ENCODE data around the gene NCAM2. TPM values are rescaled to one million over a fixed set of nuclear protein-coding genes. Genes with fewer than 3 reads are reported as not detected.

NCAM2 gene
- total RNA-seq, 1 donor from 2014 or later: 16.3 TPM

GRCh38 chr21:21279193-21279901 lies 281.1 kb downstream of the NCAM2 start:
- H3K36me3 Mint-ChIP-seq (ENCODE audit: low read depth): no peaks in the 10 kb centered on the region
- no peak for DNase-seq (ENCODE audit: low spot score)
- H3K9me3 Mint-ChIP-seq (ENCODE audit: low read depth): no peaks in the 10 kb centered on the region
- no peaks in the 10 kb centered on the region for H3K27me3 Mint-ChIP-seq (ENCODE audit: low read depth)
- no peaks in the 10 kb centered on the region for H3K4me1 Mint-ChIP-seq (ENCODE audit: low read depth)
- H3K4me3 Mint-ChIP-seq (ENCODE audit: unreplicated experiment): no peak overlapping the region
- no peak for TF ChIP-seq CTCF (IDR thresholded peaks at IDR 0.05)
- H3K27ac Mint-ChIP-seq (ENCODE audit: unreplicated experiment): no peak overlapping the region

GRCh38 chr21:21283810-21284209 lies 285.6 kb downstream of the NCAM2 start:
- H3K27me3 Mint-ChIP-seq (ENCODE audit: low read depth): no peaks in the 10 kb centered on the region
- H3K36me3 Mint-ChIP-seq (ENCODE audit: low read depth): no peaks in the 10 kb centered on the region
- TF ChIP-seq CTCF (IDR thresholded peaks at IDR 0.05): no peak
- no peaks in the 10 kb centered on the region for H3K4me1 Mint-ChIP-seq (ENCODE audit: low read depth)
- no peak for DNase-seq (ENCODE audit: low spot score)
- H3K9me3 Mint-ChIP-seq (ENCODE audit: low read depth): no peaks in the 10 kb centered on the region
- H3K4me3 Mint-ChIP-seq (ENCODE audit: unreplicated experiment): no peak overlapping the region
- no peak overlapping the region for H3K27ac Mint-ChIP-seq (ENCODE audit: unreplicated experiment)

DNA sequence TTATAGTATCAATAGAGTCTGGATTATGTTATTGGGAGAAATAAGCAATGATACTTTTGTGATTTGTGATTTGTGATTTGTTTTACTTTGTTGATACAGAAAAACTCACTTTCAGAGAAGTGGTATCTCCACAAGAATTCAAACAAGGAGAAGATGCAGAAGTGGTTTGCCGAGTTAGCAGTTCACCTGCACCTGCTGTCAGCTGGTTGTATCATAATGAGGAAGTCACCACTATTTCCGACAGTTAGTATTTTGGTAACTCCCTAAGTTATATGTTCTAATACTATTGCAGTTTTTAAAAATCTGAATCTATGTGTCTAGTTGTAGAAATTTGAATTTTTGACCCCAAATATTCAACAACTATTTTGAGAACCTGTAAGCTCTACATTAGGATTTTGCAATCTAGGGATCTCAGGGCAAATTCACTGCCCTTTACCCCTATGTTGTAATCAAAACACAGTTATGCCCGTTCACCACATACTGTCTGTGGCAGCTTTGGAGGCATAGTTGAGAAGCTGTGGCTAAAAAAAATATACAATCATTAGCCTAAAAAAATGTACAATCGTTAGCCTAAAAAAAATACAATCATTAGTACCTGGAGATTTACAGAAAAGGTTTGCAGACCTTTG lies 288.1 kb downstream of the NCAM2 start:
- H3K36me3 Mint-ChIP-seq (ENCODE audit: low read depth): no peaks in the 10 kb centered on the region
- H3K4me1 Mint-ChIP-seq (ENCODE audit: low read depth): no peaks in the 10 kb centered on the region
- no peak for DNase-seq (ENCODE audit: low spot score)
- H3K27ac Mint-ChIP-seq (ENCODE audit: unreplicated experiment): no peak overlapping the region
- no peaks in the 10 kb centered on the region for H3K9me3 Mint-ChIP-seq (ENCODE audit: low read depth)
- TF ChIP-seq CTCF (IDR thresholded peaks at IDR 0.05): no peak
- no peaks in the 10 kb centered on the region for H3K27me3 Mint-ChIP-seq (ENCODE audit: low read depth)
- no peak overlapping the region for H3K4me3 Mint-ChIP-seq (ENCODE audit: unreplicated experiment)

DNA sequence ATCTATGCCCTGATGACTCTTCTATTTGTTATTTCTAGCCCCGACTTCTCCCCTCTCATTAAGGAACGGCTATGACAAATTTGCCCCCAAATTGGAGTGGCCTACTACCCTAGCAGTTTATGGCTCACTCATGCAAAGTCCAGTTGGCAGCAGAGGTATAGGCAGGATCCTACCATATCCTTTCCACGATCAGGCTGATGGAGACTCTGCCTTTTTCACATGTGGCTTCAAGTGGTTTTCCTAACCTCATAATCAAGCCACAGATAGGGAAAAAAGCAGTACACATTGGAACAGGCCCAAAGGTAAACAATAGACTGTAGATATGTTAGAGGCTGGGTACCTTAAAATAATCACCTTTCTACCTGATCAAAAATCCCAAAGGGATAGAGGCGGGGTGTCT lies 292.5 kb downstream of the NCAM2 start:
- H3K9me3 Mint-ChIP-seq (ENCODE audit: low read depth): no peaks in the 10 kb centered on the region
- no peak for TF ChIP-seq CTCF (IDR thresholded peaks at IDR 0.05)
- H3K27me3 Mint-ChIP-seq (ENCODE audit: low read depth): no peaks in the 10 kb centered on the region
- no peak for DNase-seq (ENCODE audit: low spot score)
- no peaks in the 10 kb centered on the region for H3K4me1 Mint-ChIP-seq (ENCODE audit: low read depth)
- H3K4me3 Mint-ChIP-seq (ENCODE audit: unreplicated experiment): no peak overlapping the region
- no peak overlapping the region for H3K27ac Mint-ChIP-seq (ENCODE audit: unreplicated experiment)
- no peaks in the 10 kb centered on the region for H3K36me3 Mint-ChIP-seq (ENCODE audit: low read depth)

DNA sequence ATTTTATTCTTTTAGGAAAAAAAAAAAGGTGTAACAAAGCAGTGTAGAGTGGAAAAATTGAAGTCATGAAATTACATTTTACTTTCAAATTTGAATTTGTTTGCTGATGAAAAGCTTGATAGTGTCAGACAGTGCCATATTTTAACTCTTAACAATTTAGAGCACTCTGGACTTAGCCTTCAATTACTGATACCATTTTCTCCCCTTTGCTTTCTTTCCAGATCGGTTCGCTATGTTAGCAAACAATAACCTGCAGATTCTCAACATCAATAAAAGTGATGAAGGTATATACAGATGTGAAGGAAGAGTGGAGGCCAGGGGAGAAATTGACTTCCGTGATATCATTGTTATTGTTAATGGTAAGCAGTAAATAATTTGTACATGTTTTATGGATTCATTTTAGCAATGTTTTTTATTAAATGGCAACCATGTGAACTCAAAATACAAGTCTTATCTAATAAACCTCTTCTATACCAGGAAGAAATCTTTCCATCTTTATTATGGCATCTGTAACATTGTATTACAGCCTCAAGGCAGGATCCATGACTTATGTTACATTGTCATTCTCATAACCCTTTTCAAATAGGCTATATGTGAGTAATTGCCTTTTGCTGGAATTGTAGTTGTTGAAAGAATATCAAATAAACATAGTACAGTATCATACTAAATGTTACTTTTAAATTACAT lies 293.8 kb downstream of the NCAM2 start:
- Mint-ChIP-seq H3K4me1 (ENCODE audit: low read depth) (no peaks in the 10 kb centered on the region), H3K4me3 (ENCODE audit: unreplicated experiment) (no peak overlapping the region), H3K36me3 (ENCODE audit: low read depth) (peaks cover 2% of the 10 kb centered on the region), H3K9me3 (ENCODE audit: low read depth) (no peaks in the 10 kb centered on the region), H3K27ac (ENCODE audit: unreplicated experiment) (no peak overlapping the region), H3K27me3 (ENCODE audit: low read depth) (no peaks in the 10 kb centered on the region)
- no peak for TF ChIP-seq CTCF (IDR thresholded peaks at IDR 0.05)
- DNase-seq (ENCODE audit: low spot score): no peak

All from chondrocyte (in vitro differentiated cells).